Dermis microvascular lymphatic vessel endothelial cell (primary cell): ENCODE data around the gene NDUFC2. TPM values are rescaled to one million over a fixed set of nuclear protein-coding genes. Genes with fewer than 3 reads are reported as not detected.
"Not testable (repeated sequence)": the region's sequence is repeated elsewhere in the genome, so short reads cannot be mapped to it uniquely, and the experiment has no call there.

Experiments
- DNase-seq, 2 donors: peaks; one replicate each; pipeline versions ENCODE4 v3.0.0 to v3.0.0-alpha.2; 2010; ENCODE audit warnings: low read depth in 2 of 2
- total RNA-seq: library from RNA; depleted of rRNA; stranded (reverse); fragments of >200 nt; gene quantifications from 2 replicates; pipeline ENCODE4 v1.2.1, GENCODE V29; 2014

NDUFC2 gene
- total RNA-seq, 1 donor from 2014 or later: 82.0 TPM

DNA sequence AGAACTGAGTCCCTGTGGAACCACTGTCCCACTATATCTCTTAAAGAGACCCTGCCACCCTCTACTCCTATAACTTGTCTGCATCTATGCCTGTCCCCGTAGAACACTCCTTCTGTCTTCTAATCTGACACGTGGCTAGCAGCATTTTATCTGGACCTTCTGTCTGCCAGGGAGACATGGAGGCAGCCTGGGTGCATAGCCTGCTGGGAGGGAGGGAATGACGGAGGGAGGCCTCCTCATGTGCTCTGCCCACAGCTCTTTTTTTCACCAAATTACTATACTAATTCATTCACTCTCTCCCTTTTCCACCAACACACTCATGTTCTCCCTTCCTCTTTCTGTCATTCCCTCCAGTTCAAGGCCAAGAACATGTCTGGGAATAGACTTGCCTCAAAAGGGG lies 23.6 kb downstream of the NDUFC2 start:
- no peak for DNase-seq

GRCh38 chr11:78054971-78055370 lies 24.7 kb downstream of the NDUFC2 start:
- DNase-seq: no peak

DNA sequence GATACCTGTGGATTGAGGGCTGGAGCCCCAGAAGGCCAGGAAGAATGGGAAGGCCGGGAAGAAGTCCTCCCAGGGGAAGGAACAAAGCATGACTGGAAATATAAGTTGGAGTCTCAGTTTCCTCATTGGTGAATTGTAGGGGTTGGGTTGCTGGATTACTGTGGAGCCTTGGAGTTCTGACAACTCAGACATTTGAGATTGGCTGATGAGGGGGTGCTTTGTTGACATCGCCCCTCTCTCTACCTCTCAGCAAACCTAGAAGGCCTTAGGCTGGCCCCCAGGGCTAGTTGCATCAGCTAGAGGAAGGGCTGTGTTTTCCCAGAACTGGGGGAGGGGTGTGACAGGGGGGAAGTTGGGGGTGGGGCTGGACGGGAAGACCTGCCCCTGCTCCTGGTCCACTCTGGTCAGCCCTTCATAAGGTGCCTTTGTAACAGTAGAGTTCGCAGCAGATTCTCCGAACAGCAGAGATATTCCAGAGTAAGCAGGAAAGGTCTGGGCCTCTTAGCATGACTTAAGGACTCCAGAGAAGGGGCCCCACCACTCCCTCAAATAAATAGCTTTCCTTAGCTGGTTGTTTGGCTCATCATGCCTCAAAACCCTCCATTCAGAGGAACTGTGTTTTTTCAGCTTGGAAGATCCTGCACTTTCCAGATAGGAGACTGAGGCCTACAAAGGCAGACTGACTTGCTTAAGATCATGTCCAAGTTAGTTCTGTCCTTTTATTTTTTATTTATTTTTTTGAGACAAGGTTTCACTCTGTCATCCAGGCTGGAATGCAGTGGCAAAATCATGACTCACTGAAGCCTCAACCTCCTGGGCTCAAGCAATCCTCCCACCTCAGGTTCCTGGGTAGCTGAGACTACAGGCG lies 28.5 kb downstream of the NDUFC2 start:
- DNase-seq: no peak

GRCh38 chr11:78049348-78049747 lies 30.3 kb downstream of the NDUFC2 start:
- no peak for DNase-seq

DNA sequence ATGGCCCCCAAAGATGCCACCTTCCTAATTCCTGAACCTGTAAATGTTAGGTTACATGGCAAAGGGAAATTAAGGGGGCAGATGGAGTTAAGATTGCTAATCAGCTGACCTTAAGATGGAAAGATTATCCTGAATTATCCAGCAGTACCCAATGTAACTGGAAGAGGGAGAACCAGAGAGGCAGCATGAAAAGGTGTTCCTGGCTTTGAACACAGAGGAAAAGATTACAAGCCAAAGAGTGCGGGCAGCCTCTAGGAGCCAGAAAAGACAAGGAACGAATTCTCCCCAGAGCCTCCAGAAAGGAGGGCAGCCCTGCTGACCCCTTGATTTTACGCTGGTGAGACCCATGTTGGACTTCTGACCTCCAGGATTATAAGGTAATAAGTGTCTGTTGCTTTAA lies 31.1 kb downstream of the NDUFC2 start:
- DNase-seq: no peak

- DNase-seq: no peak
Observed at GRCh38 chr11:78046486-78046854, 33.2 kb downstream of the NDUFC2 start.

DNA sequence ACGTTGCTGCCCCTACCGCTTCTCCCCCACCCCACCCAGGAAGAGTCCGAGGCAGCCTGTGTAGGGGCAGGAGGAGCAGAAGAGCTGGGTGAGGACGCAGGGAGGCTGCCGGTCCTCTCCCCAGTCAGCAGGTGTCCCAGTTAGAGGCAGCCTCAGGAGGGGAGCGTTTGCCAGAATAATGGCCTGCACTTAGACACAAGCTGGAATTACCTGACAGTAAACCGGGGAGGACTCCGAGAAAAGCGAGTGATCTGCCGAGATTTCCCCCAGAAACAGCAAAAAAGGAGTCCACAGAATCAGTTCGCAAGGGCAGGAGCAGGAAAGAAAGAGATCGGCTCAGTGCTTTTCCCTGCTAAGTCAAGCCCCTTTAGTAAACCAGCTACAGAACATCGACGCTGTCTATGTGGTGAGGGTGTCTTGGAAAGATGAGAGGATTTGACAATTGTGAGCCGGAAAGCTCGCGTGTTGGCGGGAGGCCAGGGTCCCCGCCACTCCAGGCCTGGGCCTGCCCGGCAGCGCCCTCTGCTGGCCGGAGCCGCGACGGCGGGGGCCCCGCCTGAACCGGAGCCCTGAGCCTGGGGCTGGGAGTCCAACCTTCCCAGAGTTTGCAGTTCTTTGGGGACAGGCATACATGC lies 33.7 kb downstream of the NDUFC2 start:
- DNase-seq: peak; percentile 38 to 65

DNA sequence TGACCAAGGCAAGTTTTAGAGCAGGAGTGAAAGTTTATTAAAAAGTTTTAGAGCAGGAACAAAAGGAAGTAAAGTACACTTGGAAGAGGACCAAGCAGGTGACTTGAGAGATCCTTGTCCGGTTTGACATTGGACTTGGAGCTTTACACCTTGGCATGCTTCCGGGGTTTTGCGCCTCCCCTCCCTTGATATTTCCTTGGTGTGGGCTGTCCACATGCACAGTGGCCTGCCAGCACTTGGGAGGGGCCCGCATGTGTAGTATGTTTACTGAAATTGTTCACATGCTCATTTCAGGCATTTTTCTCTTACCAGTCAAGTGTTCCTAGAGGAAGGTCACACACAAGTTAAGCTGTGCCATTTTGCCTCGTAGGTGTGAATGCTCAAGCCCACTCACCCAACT lies 35.0 kb downstream of the NDUFC2 start:
- no peak for DNase-seq

DNA sequence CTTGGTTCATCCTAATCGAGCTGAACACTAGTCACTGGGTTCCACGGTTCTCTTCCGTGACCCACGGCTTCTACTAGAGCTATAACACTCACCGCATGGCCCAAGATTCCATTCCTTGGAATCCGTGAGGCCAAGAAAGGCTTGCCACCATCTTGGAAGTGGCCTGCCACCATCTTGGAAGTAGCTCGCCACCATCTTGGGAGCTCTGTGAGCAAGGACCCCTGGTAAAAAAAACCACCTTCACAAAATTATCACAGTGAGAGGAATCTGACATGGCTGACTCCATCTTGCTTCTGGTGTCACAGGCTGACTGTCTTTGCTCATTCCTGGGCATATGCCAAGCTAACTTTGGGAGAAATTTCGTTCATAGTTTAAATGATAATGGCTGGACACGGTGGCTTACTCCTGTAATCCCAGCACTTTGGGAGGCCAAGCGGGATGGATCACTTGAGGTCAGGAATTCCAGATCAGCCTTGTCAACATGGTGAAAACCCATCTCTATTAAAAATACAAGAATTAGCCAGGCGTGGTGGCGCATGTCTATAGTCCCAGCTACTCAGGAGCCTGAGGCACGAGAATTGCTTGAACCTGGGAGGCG lies 37.7 kb downstream of the NDUFC2 start:
- DNase-seq: no peak

DNA sequence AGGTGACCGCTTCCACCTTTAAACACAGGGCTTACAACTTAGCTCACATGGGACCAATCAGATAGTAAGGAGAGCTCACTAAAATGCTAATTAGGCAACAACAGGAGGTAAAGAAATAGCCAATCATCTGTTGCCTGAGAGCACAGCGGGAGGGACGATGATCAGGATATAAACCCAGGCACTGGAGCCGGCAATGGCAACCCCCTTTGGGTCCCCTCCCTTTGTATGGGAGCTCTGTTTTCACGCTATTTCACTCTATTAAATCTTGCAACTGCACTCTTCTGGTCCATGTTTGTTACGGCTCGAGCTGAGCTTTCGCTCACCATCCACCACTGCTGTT lies 38.3 kb downstream of the NDUFC2 start:
- DNase-seq: not testable (repeated sequence)

DNA sequence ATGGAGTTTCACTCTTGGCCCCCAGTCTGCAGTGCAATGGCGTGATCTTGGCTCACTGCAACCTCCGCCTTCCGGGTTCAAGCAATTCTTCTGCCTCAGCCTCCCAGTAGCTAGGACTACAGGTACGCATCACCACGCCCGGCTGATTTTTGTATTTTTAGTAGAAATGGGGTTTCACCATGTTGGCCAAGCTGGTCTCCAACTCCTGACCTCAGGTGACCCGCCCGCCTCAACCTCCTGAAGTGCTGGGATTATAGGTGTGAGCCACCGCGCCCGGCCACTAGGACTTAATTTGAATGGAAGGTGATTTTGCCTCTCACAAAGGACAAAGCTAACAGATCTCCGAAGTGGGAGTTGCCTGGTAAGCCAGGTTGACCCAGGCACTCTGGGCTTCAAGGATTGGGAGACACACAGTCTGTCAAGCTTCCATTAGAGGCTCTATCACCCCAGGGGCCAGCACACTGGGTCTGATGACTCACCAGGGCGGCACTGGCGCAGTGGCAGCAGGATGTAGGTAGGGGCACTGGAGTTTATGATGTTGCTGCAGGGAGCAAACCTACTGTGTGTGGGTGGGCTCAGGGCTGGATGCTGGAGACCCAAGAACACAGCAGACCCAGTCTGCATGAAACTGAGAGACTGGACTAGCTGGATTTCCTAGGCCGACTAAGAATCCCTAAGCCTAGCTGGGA lies 38.8 kb downstream of the NDUFC2 start:
- peak in 1 of 2 donors; percentile 21 for DNase-seq

GRCh38 chr11:78039919-78040671 lies 39.6 kb downstream of the NDUFC2 start:
- peak in 1 of 2 donors; percentile 66 for DNase-seq

- no peak for DNase-seq
Observed at GRCh38 chr11:78039391-78039918, 40.2 kb downstream of the NDUFC2 start.

DNA sequence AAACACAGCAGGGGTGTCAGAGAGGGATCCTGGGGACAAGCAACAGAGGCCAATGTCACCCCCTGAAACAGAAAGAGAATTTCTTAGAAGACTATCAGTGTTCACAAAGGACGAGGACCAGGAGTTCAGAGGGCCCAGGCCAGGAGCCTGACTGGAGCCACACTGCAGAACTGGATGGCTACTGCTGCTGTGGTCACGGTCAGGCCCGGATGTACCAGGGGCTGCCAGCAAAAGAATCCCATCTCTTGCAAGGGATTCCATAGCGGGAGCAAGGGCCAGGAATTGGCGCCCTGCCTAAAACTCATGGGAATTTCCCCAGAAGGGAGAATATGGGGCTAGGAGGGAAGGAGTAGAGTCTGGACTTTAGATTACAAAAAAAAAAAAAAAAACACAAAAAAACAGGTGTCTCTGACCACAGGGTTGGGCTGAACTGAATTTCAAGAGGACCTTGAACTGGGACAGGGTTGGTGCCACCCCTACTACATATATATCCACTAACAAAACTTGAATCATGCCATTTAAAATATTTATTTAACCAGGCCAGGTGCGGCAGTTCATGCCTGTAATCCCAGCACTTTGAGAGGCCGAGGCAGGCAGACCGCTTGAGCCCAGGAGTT lies 40.9 kb downstream of the NDUFC2 start:
- peak in 1 of 2 donors; percentile 38 for DNase-seq

- DNase-seq: no peak
Observed at GRCh38 chr11:78037825-78038620, 41.6 kb downstream of the NDUFC2 start.

GRCh38 chr11:78037056-78037455 lies 42.6 kb downstream of the NDUFC2 start:
- DNase-seq: no peak

GRCh38 chr11:78036313-78036712 lies 43.3 kb downstream of the NDUFC2 start:
- no peak for DNase-seq

GRCh38 chr11:78034623-78035022 lies 45.0 kb downstream of the NDUFC2 start:
- DNase-seq: no peak

GRCh38 chr11:78033040-78033439 lies 46.6 kb downstream of the NDUFC2 start:
- no peak for DNase-seq

DNA sequence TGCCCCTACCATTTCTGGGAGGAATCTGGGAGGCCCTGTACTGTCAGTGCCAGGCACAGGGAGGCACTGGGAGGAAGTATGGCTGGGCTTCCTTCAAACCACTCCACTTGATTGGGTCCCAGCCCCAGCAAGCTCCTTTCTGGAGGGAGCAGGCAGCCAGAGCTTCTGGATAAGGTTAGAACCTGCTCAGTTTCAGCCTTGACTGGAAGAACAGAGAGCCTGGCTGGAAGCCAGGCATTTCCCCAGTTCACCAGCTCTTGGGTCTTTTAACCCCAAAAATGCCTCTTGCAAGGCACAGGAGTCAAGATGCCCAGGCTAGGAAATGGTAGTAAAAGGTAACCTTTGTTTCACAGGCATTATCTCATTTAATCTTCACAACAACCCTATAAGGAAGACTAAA lies 47.6 kb downstream of the NDUFC2 start:
- DNase-seq: no peak
